KMS-11 (cell line): ENCODE results near the gene NAA35.

ENCODE experiments used
- H2AFZ ChIP-seq: fragments of 200-600 bp; sonication (generic); 2 replicates; pipeline ENCODE4 v1.6.1; 2016; ENCODE audit warnings: antibody characterized with exemption, mixed run types, low read depth
- H3K27ac ChIP-seq: fragments of 200-600 bp; sonication (generic); 2 replicates; pipeline ENCODE4 v1.6.1; 2016; ENCODE audit warnings: mild to moderate bottlenecking, mixed run types
- H3K27me3 ChIP-seq: fragments of 200-600 bp; sonication (generic); 2 replicates; pipeline ENCODE4 v1.6.1; 2017; ENCODE audit warnings: mild to moderate bottlenecking, low read depth, mixed run types, moderate library complexity; ENCODE audit not compliant: insufficient read depth
- H3K36me3 ChIP-seq: fragments of 200-600 bp; sonication (generic); 2 replicates; pipeline ENCODE4 v1.6.1; 2017; ENCODE audit warnings: mild to moderate bottlenecking, mixed run types; ENCODE audit not compliant: insufficient read depth
- H3K4me1 ChIP-seq: fragments of 200-600 bp; sonication (generic); 2 replicates; pipeline ENCODE4 v1.6.1; 2016; ENCODE audit warnings: mild to moderate bottlenecking, low read depth, mixed run types; ENCODE audit not compliant: poor library complexity, severe bottlenecking
- H3K4me2 ChIP-seq: fragments of 200-600 bp; sonication (generic); 2 replicates; pipeline ENCODE4 v1.7.0; 2016; ENCODE audit warnings: mild to moderate bottlenecking, mixed run types
- H3K4me3 ChIP-seq: fragments of 200-600 bp; sonication (generic); IDR thresholded peaks from 2 replicates; pipeline ENCODE4 v1.6.1; 2017; ENCODE audit warnings: low read depth, low read length, mixed read lengths; ENCODE audit not compliant: insufficient read depth
- H3K79me2 ChIP-seq: fragments of 200-600 bp; sonication (generic); 2 replicates; pipeline ENCODE4 v1.6.1; 2016; ENCODE audit warnings: low read depth, mixed run types; ENCODE audit not compliant: insufficient read depth
- H3K9ac ChIP-seq: fragments of 200-600 bp; sonication (generic); 2 replicates; pipeline ENCODE4 v1.6.1; 2016; ENCODE audit warnings: mild to moderate bottlenecking, mixed run types
- H4K20me1 ChIP-seq: fragments of 200-600 bp; sonication (generic); 2 replicates; pipeline ENCODE4 v1.6.1; 2016; ENCODE audit warnings: mild to moderate bottlenecking, mixed run types; ENCODE audit not compliant: insufficient read depth
- TF ChIP-seq, protein P1 (sequence below): fragments of 200-600 bp; sonication (generic); conservative IDR thresholded peaks from 2 replicates; pipeline ENCODE4 v1.6.1; 2017; ENCODE audit warnings: low read depth, mild to moderate bottlenecking, antibody characterized with exemption, low read length, moderate library complexity, mixed read lengths

NAA35 gene

DNA sequence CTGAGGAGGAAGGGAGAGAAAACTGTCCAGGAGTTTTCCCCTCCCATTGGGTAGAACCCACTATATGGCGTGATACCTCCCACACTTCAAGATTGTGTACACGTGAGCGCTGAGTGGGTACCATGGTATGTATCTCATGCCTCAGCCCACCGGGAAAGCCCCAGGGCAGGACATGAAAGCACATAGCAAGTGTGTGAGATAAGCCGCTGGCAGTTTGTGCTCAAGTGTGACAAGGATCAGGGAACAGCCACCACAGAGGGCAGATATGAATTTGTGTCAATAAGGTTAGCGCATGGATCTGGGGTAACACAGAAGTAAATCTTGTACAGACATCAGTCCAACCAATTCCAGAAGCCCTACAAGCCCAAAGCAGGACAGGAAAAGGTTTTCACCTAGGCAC is 42.6 kb upstream of the NAA35 start:
- H3K27me3 ChIP-seq, result no peaks in the 10 kb centered on the region
- H3K79me2 ChIP-seq, result no peaks in the 10 kb centered on the region
- TF ChIP-seq, protein P1, sequence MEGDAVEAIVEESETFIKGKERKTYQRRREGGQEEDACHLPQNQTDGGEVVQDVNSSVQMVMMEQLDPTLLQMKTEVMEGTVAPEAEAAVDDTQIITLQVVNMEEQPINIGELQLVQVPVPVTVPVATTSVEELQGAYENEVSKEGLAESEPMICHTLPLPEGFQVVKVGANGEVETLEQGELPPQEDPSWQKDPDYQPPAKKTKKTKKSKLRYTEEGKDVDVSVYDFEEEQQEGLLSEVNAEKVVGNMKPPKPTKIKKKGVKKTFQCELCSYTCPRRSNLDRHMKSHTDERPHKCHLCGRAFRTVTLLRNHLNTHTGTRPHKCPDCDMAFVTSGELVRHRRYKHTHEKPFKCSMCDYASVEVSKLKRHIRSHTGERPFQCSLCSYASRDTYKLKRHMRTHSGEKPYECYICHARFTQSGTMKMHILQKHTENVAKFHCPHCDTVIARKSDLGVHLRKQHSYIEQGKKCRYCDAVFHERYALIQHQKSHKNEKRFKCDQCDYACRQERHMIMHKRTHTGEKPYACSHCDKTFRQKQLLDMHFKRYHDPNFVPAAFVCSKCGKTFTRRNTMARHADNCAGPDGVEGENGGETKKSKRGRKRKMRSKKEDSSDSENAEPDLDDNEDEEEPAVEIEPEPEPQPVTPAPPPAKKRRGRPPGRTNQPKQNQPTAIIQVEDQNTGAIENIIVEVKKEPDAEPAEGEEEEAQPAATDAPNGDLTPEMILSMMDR, result no peak
- no peak overlapping the region for H3K4me2 ChIP-seq
- H4K20me1 ChIP-seq, result no peaks in the 10 kb centered on the region
- H3K4me1 ChIP-seq, result no peaks in the 10 kb centered on the region
- no peak overlapping the region for H3K4me3 ChIP-seq
- H3K27ac ChIP-seq, result no peak overlapping the region
- H3K9ac ChIP-seq, result no peak overlapping the region
- H2AFZ ChIP-seq, result no peak overlapping the region
- H3K36me3 ChIP-seq, result no peaks in the 10 kb centered on the region

DNA sequence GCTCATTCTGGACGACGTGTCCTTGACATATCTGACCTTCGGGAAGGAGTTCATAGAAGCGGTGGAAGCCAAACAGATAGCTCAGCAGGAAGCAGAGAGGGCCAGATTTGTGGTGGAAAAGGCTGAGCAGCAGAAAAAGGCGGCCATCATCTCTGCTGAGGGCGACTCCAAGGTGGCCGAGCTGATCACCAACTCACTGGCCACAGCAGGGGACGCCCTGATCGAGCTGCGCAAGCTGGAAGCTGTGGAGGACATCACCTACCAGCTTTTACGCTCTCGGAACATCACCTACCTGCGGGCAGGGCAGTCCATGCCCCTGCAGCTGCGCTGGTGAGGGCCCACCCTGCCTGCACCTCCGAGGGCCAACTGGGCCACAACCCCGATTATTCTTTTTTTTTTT is 41.6 kb upstream of the NAA35 start:
- TF ChIP-seq, protein P1, result no peak
- H3K27me3 ChIP-seq, result no peaks in the 10 kb centered on the region
- H3K27ac ChIP-seq, result no peak overlapping the region

DNA sequence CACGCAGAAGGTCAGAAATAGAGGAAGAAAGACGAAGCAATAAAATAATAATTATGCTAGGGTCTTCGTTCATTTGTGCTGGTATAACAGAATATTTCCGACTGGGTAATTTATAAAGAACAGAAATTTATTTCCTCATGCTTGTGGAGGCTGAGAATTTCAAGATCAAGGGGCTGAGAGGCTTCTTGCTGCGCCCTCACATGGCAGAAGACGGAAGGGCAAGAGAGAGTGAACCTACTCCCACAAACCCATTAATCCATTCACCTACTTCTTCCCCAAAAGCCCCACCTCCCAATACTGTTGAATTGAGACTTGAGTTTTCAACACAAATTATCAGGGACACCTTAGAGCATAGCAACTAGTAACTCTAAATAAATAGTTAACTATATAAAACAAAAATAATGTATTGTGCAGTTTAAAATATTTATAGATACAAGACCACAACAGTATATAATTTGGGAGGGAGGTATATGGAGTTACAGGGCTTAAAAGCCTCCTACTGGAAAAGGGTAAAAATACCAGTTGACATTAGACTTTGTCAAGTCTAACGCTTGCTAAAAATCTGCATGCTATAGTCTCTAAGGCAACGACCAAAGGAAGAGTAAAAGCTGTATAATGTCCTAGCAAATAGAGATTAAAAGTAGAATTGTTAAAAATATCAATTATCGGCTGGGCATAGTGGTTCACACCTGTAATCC is 40.3 kb upstream of the NAA35 start:
- H3K79me2 ChIP-seq, result no peaks in the 10 kb centered on the region
- no peak overlapping the region for H3K27ac ChIP-seq
- no peaks in the 10 kb centered on the region for H3K27me3 ChIP-seq
- TF ChIP-seq, protein P1, result 0 out of 2 replicates have a peak, but pooled peaks have one; percentile 26
- H2AFZ ChIP-seq, result no peak overlapping the region
- H3K4me1 ChIP-seq, result no peaks in the 10 kb centered on the region
- H4K20me1 ChIP-seq, result no peaks in the 10 kb centered on the region
- no peaks in the 10 kb centered on the region for H3K36me3 ChIP-seq
- no peak overlapping the region for H3K9ac ChIP-seq
- no peak overlapping the region for H3K4me2 ChIP-seq
- H3K4me3 ChIP-seq, result no peak overlapping the region

More for the DNA sequence above, 41.6 kb upstream of the NAA35 start:
- Histone ChIP-seq H3K4me1 (no peaks in the 10 kb centered on the region), H4K20me1 (no peaks in the 10 kb centered on the region), H3K9ac (no peak overlapping the region), H3K36me3 (no peaks in the 10 kb centered on the region), H3K4me3 (no peak overlapping the region), H3K4me2 (no peak overlapping the region), H3K79me2 (no peaks in the 10 kb centered on the region), H2AFZ (no peak overlapping the region)

DNA sequence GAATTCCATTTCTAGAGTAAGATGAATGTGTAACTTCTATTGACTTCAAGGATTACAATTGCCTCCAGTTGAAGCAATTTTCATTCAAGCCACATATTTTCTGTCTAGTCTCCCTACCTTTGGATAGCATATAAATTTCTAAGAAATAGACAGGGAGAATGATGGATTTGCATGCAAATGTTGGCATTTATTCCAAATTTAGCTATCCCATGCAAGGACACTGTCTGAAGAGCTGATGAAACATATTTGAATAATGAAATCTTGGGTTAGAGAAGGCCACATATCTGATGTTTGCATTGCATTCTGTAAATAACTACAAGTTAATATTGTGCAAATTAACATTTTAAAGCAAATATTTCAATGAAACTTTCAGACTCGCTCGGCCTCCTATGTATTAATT is 36.0 kb upstream of the NAA35 start:
- Histone ChIP-seq H2AFZ (no peak overlapping the region), H4K20me1 (no peaks in the 10 kb centered on the region), H3K9ac (no peak overlapping the region), H3K4me3 (no peak overlapping the region), H3K27me3 (no peaks in the 10 kb centered on the region), H3K36me3 (no peaks in the 10 kb centered on the region), H3K4me2 (no peak overlapping the region), H3K4me1 (no peaks in the 10 kb centered on the region), H3K79me2 (no peaks in the 10 kb centered on the region), H3K27ac (no peak overlapping the region)
- TF ChIP-seq, protein P1, result no peak
